NOMO-1 treated with DMSO at 0.1 percent for 48 hours (cell line): ENCODE results near the gene PANX2.
"Not testable (repeated sequence)": the region's sequence is repeated elsewhere in the genome, so short reads cannot be mapped to it uniquely, and the experiment has no call there.

Experiments
- DNase-seq: peaks from one replicate; lab custom pipeline; 2025; ENCODE audit not compliant: unreplicated experiment; lab: John Stamatoyannopoulos, UW

PANX2 gene, protein sequence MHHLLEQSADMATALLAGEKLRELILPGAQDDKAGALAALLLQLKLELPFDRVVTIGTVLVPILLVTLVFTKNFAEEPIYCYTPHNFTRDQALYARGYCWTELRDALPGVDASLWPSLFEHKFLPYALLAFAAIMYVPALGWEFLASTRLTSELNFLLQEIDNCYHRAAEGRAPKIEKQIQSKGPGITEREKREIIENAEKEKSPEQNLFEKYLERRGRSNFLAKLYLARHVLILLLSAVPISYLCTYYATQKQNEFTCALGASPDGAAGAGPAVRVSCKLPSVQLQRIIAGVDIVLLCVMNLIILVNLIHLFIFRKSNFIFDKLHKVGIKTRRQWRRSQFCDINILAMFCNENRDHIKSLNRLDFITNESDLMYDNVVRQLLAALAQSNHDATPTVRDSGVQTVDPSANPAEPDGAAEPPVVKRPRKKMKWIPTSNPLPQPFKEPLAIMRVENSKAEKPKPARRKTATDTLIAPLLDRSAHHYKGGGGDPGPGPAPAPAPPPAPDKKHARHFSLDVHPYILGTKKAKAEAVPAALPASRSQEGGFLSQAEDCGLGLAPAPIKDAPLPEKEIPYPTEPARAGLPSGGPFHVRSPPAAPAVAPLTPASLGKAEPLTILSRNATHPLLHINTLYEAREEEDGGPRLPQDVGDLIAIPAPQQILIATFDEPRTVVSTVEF

DNA sequence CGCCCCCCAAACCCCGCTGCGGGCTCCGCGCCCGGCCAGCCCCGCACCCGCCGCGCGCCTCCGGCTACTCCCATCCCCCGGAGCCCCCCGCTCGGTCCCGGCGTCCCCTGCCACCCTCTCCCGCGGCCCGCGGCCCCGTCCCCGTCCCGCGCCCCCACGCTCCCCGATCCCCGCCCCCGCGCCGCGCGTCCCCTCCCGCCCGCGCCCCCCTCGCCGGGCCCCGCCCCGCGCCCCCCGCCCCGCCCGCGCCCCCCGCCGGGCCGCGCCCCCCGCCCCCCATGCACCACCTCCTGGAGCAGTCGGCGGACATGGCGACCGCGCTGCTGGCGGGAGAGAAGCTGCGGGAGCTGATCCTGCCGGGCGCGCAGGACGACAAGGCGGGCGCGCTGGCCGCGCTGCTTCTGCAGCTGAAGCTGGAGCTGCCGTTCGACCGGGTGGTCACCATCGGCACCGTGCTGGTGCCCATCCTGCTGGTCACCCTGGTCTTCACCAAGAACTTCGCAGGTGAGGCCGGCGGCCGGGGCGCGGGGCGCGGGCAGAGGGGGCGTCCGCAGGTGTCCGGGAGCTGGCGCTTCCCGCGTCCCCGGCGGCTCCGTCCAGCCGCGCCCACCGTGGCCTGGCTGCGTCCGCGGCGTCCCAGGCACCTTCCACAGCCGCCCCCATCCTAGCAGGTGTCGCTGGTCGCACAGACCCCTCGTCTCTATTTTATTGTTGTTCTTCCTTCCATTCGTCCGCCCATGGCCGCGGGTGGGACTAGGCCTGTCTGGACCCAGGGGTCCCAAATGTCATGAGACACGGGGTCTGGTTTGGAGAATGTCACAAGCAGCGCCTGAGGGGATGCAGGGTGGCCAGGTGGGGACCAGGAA is at the start of gene PANX2:
PANX2 (plus strand) TSS at position 279 of the 866 bp plus-strand sequence; CDS start at position 279, 0 bp downstream.
- DNase-seq = no peak

DNA sequence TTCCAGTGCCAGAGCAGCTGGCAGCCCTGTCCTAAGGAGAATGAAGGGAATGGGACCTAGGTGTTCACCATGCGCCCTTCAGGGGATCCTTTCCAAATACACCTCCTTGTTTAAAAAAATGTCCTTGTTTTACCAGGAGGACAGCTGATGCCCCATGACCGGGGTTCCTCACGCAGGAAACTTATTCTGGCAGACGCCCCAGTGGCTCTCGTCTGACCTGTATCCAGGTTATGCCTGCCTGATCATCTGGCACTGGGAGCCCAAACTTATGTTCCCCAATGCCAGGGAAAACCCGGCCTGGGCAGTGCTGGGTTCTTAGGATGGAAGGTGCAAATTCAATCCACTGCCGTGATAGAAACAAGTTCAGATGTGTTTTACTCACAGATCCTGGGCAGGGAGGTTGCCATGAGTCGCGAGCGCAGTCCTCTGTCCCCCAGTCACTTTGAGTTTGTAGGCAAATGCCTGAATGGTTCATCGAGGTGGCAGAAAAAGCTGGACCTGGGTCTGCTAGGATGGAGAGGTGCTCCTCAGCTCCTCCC is 49.3 kb upstream of the PANX2 start:
- no peak for DNase-seq

DNA sequence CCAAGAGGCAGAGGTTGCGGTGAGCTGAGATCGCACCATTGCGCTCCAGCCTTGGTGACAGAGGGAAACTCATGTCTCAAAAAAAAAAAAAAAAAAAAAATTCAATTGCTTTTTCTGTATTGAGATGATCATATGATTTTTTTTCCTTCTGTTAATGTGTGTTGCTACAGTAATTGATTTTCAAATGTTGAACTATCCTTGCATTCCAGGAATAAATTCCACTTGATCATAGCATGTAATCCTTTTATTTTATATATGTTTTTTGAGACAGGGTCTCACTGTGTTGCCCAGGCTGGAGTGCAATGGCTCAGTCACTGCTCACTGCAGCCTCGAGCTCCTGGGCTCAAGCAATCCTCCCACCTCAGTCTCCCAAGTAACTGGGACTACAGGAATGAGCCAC is 47.4 kb upstream of the PANX2 start:
- DNase-seq = no peak

DNA sequence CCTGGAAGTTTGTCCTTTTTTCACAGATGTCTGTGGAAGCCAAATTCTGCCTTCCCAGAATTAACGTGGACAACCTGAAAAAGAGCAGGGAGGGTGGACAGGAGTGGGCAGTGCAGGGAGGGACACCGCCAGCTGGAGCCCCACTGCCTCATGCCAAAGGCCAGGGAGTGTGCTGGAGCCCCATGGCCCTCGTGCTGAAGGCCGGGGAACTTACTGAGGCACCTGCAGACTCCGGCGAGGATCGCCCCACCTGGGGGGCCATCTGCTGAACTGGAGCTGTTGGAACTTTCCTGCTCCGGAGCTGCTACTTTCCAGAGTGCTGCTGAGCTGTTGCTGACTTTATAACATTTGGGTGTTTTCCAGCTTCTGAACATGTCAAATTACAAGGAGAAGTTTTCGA is 45.5 kb upstream of the PANX2 start:
- no peak for DNase-seq

DNA sequence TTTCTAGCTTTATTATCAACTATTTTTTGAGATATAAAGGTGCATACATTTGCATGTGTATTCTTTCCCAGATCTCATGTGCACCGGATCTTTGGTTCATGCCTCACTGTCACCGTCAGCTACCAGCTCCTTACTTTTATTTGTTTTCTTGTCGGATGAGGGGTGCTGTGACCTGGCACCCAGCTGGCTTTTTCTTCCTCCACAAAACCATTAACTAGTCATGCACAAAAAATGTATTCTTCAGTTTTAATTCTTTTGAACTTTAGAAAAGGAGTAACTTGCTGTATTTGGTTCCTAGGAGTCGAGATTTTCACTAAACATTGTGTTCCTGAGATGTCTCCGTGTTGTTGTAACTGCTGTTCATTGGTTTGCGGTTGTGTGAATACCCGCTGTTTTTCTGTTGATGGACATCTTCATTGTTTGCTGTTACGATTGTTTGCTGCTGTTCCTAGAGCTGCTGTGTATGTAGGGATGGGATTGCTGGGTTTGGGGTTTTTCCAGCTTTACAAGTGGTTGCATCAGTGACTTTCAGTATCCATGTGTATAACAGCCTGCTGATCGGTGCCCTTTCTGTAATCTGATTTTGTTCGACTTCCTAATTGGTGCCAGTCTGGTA is 41.3 kb upstream of the PANX2 start:
- DNase-seq = no peak

DNA sequence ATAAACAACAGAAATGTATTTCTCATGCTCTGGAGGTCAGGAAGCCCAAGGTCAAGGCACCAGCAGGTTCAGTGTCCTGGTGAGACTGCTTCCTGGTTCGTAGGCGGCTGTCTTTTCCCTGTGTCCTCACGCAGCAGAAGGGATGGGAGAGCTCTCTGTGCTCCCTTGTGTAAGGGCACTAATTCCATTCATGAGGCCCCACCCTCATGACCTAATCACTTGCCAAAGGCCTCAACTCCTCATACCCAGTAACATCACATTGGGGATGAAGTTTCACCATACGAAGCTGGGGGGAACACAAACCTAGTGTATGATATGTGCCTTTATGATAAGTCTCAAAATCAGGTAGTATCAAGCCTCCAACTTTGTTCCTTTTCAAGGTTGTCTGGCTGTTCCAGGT is 38.6 kb upstream of the PANX2 start:
- no peak for DNase-seq

DNA sequence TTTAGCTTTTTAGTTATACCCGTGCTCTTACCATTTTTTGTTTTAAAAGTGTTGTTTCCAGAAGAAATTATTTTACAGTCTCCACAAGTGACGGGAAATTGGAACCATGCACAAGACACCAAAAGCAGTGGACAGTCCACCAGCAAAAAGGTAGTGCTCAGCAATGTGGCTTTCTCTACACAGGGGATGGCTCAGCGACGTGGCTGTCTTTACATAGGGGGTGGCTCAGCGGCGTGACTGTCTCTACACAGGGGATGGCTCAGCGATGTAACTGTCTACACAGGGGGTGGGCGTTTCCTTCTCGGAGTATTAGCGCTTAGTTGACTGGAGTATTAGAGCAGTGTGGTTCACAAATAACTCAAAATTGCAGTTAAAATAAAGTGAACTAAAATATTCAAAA is 36.0 kb upstream of the PANX2 start:
- DNase-seq = no peak

DNA sequence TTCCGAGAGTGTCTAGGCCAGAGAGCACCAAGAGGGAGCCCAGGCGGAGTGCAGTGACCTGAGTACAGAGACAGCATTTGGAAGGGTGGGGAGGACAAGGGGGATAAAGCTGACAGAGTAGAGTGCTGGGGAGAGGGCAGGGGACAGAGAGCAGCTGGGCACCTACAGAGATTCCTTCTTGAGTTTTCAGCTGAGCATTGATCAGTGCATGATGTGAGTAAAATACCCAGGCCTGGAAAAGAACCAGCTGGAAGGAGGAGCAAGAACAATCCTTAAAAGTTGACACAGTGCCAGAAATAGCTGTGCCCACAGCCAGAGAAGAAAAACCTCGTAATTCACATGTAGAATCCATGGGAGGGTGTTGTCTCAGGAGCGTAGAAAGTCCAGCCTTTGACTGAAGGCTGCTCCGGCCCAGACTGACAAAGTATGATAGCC is 33.9 kb upstream of the PANX2 start:
- DNase-seq = no peak

DNA sequence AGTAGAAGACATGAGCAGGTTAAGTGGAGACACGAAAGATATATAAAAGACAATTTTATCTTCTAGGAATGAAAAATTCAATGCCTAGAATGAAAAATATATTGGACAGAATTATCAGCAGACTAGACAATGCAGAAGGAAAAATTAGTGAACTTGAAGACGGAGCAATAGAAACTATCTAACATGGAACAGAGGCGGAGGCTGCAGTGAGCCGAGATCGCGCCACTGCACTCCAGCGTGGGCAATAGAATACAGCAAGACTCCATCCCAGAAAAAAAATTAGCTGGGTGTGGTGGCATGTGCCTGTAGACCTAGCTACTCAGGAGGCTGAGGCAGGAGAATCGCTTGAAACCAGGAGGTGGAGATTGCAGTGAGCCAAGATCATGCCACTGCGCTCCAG is 33.3 kb upstream of the PANX2 start:
- DNase-seq = not testable (repeated sequence)

DNA sequence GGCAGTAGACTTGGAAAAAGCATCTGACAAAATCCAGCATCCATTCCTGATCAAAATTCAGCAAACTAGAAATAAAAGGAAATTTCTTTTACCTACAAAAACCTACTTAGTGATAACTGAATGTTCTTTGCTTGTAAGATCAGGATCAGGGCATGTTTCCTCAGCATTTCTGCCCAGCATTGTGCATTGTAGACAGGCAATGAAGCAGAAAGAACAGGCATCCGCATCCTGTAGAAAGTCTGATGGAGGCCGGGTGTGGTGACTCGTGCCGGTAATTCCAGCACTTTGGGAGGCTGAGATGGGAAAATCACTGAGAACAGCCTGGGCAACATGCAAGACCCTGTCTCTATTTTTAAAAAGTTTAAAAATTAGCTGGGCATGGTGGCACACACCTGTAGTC is 32.5 kb upstream of the PANX2 start:
- DNase-seq = no peak

DNA sequence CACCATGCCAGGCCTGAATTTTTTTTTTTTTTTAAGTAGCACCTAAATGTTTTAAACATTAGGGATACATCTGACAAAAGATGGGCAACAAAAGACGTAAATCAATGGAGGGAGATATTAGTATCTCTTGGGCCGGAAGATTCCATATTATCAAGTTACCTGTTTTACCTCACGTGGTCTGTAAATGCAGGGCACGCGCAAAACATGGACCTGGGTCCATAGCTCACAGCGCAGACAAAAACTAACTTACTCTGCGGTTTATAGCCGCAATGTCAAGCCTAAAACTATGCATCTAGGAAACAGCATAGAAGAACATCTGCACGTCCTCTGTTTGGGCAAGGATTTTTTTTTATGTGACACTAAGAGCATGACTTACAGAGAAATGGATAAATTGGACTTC is 31.5 kb upstream of the PANX2 start:
- no peak for DNase-seq

DNA sequence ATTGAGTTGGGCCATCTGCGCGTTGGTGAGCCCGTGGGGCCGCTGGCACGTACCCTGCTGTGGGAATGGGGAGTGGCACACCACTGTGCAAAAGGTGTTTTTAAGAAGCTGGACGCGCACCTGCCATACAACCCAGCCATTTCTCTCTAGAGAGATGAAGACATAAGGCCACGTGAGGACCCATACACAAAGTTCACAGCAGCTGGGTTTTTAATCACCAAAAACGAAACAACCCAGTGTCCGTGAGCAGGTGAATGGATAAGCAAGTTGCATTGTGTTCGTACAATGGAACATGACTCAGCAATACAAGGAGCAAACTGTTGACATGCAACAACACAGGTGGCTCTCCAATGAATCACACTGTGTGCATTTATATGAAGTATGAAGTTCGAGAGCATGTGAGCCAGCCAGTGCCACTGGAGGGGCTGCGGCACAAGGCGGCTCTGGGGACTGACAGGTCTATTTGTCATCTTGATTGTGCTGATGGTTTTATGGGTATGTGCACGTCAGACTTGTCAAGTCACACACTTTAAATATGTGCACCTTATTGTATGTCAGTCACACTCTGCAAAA is 30.6 kb upstream of the PANX2 start:
- DNase-seq = no peak

DNA sequence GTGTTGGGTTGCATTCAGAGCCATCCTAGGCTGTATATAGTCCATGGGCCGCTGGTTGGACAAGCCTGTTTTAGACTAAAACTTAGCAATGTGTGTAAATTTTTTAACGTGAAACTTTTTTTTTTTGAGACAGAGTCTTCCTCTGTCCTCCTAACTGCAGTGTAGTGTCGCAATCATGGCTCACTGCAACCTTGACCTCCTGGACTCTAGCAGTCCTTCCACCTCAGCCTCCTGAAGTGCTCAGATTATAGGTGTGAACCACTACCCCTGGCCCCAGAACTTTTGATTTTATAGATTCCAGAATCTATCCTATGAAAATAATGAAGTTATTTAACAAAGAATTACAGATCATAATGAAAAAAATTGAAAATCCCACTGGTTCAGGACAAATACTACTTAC is 29.9 kb upstream of the PANX2 start:
- no peak for DNase-seq

DNA sequence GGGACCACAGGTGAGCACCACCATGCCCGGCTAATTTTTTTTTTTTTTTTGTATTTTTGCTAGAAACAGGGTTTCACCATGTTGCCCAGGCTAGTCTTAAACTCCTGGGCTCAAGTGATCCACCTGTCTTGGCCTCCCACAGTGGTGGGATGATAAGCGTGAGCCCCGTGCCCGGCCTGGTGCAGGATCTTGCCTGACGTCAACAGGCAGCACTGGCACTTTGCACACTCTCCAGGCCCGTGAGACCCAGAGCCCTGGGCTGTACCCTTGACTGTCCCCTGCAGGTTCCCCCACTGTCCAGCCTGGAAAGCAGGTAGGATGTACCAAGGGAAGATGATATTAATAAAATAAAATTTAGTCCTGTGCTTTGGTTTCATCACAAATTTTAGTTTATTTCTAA is 29.1 kb upstream of the PANX2 start:
- no peak for DNase-seq

DNA sequence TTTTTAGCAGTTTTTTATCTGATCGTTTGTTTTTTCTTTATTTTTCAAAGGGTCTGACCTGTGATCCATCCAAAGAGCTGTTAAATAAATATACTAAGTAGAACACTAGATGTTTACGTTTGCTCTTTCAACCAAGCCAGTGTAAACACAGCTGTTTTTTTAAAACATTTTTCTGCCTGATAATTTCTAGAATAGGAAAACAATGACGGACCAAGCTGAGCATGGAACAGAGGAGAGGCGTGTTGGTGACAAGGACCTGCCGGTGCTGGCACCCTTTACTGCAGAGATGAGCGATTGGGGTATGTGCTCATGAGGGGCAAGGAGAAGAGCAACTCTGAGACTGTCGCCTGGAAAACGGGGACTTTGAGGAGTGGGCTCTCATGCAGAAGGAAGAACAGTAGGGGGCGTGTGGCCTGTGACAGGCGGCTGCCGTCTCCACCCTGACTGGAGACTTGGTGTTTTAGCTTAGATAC is 28.6 kb upstream of the PANX2 start:
- no peak for DNase-seq

DNA sequence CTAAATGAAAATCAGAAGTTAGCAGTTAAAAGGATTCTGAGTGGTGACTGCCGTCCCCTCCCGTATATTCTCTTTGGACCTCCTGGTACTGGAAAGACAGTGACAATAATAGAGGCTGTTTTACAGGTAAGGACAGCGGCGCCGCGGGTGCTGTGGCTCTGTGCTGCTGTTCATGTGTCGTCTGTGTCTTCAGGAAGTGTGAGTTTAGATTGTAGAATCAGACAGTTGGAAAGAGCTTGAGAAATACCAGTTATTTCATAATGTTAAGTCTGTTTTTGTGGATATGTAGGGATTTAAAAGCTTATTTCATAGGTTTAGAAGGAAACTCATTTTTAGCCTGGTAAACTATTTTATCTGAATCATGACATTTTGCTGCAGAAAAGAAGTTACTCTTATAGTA is 27.4 kb upstream of the PANX2 start:
- DNase-seq = peak; percentile 64

DNA sequence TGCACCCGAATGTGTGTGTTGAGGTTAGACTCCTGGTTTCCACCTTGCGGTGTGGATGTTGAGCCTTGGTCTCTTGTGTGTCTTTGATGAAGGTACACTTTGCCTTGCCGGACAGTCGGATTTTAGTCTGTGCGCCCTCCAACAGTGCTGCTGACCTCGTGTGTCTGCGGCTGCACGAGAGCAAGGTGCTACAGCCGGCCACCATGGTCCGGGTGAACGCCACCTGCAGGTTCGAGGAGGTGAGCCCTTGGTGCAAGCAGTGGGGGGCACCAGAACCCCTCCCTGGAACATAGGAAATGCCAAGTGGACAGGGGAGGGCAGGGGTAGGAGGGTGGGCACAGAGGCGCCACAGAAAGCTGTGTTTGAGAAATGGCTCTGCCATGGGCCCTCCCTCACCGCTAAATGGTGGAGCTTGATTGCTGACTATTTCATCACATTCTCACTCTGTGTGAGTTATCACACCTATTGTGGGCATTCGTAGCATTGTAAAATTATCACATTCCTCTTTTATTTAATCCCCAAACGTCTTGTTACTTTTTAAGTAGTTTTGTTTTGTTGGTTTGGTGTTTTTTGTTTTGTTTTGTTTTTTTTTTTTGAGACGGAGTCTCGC is 26.4 kb upstream of the PANX2 start:
- no peak for DNase-seq

DNA sequence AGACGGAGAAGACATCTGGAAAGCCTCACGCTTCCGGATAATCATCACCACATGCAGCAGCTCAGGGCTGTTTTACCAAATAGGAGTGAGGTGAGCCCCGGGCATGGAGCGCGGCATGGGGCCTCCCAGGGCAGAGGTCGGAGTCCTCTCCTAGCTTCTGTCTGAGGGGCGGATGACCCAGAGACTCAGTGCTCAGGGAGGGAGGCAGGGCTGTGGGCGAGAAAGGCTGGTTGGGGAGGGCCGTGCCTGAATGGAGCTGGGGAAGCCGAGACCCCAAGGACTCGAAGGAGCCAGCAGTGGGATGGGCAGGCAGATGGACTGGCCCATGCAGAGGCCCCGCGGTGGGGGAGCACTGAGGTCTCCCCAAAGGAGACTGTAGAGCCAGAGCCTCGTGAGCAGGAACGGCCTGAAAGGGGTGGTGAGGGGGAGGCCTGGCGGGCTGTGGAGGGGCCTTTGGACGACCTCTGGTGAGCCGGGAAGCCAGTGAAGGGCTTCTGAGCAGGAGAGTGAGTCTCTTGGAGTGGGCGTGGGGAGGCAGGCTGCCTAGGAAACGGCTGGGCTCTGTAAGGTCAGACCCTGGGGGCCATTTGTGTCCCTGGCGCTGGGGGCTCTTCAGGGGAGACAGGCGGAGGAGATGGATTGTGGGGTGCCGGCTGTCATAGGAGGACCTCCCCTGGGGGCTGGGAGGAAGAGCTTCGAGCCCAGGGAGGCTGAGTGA is 24.7 kb upstream of the PANX2 start:
- DNase-seq = no peak

DNA sequence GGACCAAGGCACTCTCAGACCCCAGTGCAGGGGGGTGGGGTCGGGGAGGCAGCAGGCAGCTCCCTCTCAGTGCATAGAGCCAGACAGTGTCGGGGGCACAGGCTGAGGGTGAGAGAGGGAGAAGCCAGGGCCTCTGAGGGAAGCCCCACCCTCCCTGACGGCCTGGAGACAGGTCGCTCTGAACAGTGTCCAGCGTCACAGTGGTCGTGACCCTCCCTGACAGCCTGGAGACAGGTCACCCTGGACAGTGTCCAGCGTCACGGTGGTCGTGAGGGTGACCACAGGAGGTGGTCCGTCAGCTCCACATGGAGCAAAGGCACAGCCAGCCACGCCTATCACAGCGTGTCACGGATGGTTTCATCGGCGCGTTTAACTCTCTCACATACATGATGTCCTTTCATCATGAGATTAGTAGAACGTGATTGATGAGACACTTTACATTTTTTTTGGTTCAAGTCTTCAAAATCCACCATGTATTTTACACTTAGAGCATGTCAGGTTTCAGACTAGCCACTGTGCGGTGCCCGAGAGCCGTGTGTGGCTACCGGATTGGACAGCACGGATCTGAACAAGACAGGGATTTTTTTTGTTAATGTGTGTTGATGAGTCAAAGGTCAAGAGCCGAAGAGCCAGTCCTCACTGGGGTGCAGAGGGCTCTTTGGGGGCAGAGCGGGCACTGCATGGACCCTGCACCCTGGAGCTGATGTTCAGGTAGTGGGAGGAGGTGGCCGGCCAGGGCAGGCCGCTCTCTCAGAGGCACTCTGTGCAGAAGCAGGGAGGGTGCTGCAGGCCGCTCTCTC is 23.9 kb upstream of the PANX2 start:
- DNase-seq = peak; percentile 84
